CD4-positive, alpha-beta T cell treated with Interleukin-12 subunit alpha and Interleukin-12 subunit beta, for 1 hour (primary cell): ENCODE data around the gene BCAS3.

Source experiments
- DNase-seq: peaks from one replicate; pipeline ENCODE4 v3.0.0-alpha.2; 2020

BCAS3 gene

GRCh38 chr17:61380217-61380835, 702.7 kb downstream of the BCAS3 start:
- DNase-seq = no peak

- no peak for DNase-seq
These were observed 703.3 kb downstream of the BCAS3 start for GRCh38 chr17:61380836-61381525.

- DNase-seq = no peak
These were observed 703.9 kb downstream of the BCAS3 start for GRCh38 chr17:61381537-61381936.

GRCh38 chr17:61382796-61383688, 705.4 kb downstream of the BCAS3 start:
- DNase-seq = no peak

- DNase-seq = no peak
These were observed 706.1 kb downstream of the BCAS3 start for GRCh38 chr17:61383689-61384201.

- no peak for DNase-seq
These were observed 706.7 kb downstream of the BCAS3 start for GRCh38 chr17:61384354-61384691.

- no peak for DNase-seq
These were observed 707.3 kb downstream of the BCAS3 start for GRCh38 chr17:61384692-61385576.

- no peak for DNase-seq
These were observed 708.1 kb downstream of the BCAS3 start for GRCh38 chr17:61385577-61386236.

GRCh38 chr17:61386251-61386650, 708.6 kb downstream of the BCAS3 start:
- DNase-seq = no peak

GRCh38 chr17:61387011-61387410, 709.4 kb downstream of the BCAS3 start:
- DNase-seq = no peak

GRCh38 chr17:61387511-61388305, 710.1 kb downstream of the BCAS3 start:
- DNase-seq = no peak

GRCh38 chr17:61388561-61389356, 711.1 kb downstream of the BCAS3 start:
- DNase-seq = no peak

- peak; percentile 32 for DNase-seq
These were observed 712.2 kb downstream of the BCAS3 start for GRCh38 chr17:61389670-61390478.

GRCh38 chr17:61390479-61390791, 712.8 kb downstream of the BCAS3 start:
- DNase-seq = no peak

- DNase-seq = no peak
These were observed 714.1 kb downstream of the BCAS3 start for GRCh38 chr17:61391595-61392291.

- no peak for DNase-seq
These were observed 715.0 kb downstream of the BCAS3 start for GRCh38 chr17:61392679-61393078.

GRCh38 chr17:61393550-61393903, 715.9 kb downstream of the BCAS3 start:
- DNase-seq = no peak

GRCh38 chr17:61393904-61394629, 716.4 kb downstream of the BCAS3 start:
- DNase-seq = no peak
